ENCODE data around the gene PRIMPOL.

The PRIMPOL gene

GRCh38 chr4:184715526-184715925 is 66.0 kb downstream of the PRIMPOL start:
- H3K36me3 ChIP-seq (ENCODE audit: control insufficient read depth, insufficient read depth, low read length): peaks cover 74% of the 10 kb centered on the region
- no peaks in the 10 kb centered on the region for H3K4me1 ChIP-seq (ENCODE audit: control insufficient read depth, insufficient read depth, low read length, poor library complexity, severe bottlenecking)
- H3K9me3 ChIP-seq (ENCODE audit: control insufficient read depth, low read length): no peaks in the 10 kb centered on the region
- 82% methylated on average over 2 of the region's 4 CpGs; no CpG with 5 or more reads in 1 of the 2 experiments for WGBS, 2 experiments (ENCODE audit: insufficient coverage in 2 of 2)
- H3K4me3 ChIP-seq (ENCODE audit: extremely low read depth, insufficient read depth, low read length, poor library complexity, severe bottlenecking): no peak overlapping the region
- H3K27ac ChIP-seq (ENCODE audit: low read depth, low read length, severe bottlenecking): no peak overlapping the region

- Histone ChIP-seq H3K9me3 (ENCODE audit: control insufficient read depth, low read length) (no peaks in the 10 kb centered on the region), H3K36me3 (ENCODE audit: control insufficient read depth, insufficient read depth, low read length) (peaks cover 67% of the 10 kb centered on the region), H3K4me1 (ENCODE audit: control insufficient read depth, insufficient read depth, low read length, poor library complexity, severe bottlenecking) (no peaks in the 10 kb centered on the region), H3K27ac (ENCODE audit: low read depth, low read length, severe bottlenecking) (no peak overlapping the region), H3K4me3 (ENCODE audit: extremely low read depth, insufficient read depth, low read length, poor library complexity, severe bottlenecking) (no peak overlapping the region)
- 89 to 91% methylated on average over 1 to 2 of the region's 3 CpGs for WGBS, 2 experiments (ENCODE audit: insufficient coverage in 2 of 2)
These were observed 69.9 kb downstream of the PRIMPOL start for GRCh38 chr4:184719407-184719806.

- Histone ChIP-seq H3K9me3 (ENCODE audit: control insufficient read depth, low read length) (no peaks in the 10 kb centered on the region), H3K36me3 (ENCODE audit: control insufficient read depth, insufficient read depth, low read length) (peaks cover 63% of the 10 kb centered on the region), H3K4me1 (ENCODE audit: control insufficient read depth, insufficient read depth, low read length, poor library complexity, severe bottlenecking) (no peaks in the 10 kb centered on the region), H3K4me3 (ENCODE audit: extremely low read depth, insufficient read depth, low read length, poor library complexity, severe bottlenecking) (no peak overlapping the region), H3K27ac (ENCODE audit: low read depth, low read length, severe bottlenecking) (no peak overlapping the region)
These were observed 71.7 kb downstream of the PRIMPOL start for GRCh38 chr4:184721254-184721653.

GRCh38 chr4:184722798-184723197 is 73.3 kb downstream of the PRIMPOL start:
- Histone ChIP-seq H3K9me3 (ENCODE audit: control insufficient read depth, low read length) (no peaks in the 10 kb centered on the region), H3K4me3 (ENCODE audit: extremely low read depth, insufficient read depth, low read length, poor library complexity, severe bottlenecking) (no peak overlapping the region), H3K4me1 (ENCODE audit: control insufficient read depth, insufficient read depth, low read length, poor library complexity, severe bottlenecking) (no peaks in the 10 kb centered on the region), H3K27ac (ENCODE audit: low read depth, low read length, severe bottlenecking) (no peak overlapping the region), H3K36me3 (ENCODE audit: control insufficient read depth, insufficient read depth, low read length) (peaks cover 61% of the 10 kb centered on the region)
- 100% methylated on average over 1 of the region's 1 CpG; no CpG with 5 or more reads in 1 of the 2 experiments for WGBS, 2 experiments (ENCODE audit: insufficient coverage in 2 of 2)

DNA sequence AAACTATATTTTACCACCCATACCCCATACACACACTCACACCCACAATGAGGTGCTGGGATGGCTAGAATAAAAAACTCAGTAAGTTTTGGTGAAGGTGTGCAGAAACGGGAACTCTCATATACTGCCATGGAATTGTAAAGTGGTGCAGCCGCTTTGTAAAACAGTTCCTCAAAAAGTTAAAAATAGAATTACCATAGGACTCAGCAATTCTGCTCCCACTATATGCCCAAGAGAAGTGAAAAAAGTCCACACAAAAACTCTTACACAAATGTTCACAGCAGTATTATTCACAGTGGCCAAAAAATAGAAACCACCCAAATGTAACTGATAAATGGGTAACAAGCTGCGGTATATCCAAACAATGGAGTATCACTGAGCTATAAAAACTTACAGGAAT is 77.9 kb downstream of the PRIMPOL start:
- Histone ChIP-seq H3K4me1 (ENCODE audit: control insufficient read depth, insufficient read depth, low read length, poor library complexity, severe bottlenecking) (peaks cover 3% of the 10 kb centered on the region), H3K4me3 (ENCODE audit: extremely low read depth, insufficient read depth, low read length, poor library complexity, severe bottlenecking) (no peak overlapping the region), H3K36me3 (ENCODE audit: control insufficient read depth, insufficient read depth, low read length) (peaks cover 54% of the 10 kb centered on the region), H3K9me3 (ENCODE audit: control insufficient read depth, low read length) (no peaks in the 10 kb centered on the region), H3K27ac (ENCODE audit: low read depth, low read length, severe bottlenecking) (no peak overlapping the region)
- WGBS, 2 experiments (ENCODE audit: insufficient coverage in 2 of 2): 100% methylated on average over 1 of the region's 3 CpGs

DNA sequence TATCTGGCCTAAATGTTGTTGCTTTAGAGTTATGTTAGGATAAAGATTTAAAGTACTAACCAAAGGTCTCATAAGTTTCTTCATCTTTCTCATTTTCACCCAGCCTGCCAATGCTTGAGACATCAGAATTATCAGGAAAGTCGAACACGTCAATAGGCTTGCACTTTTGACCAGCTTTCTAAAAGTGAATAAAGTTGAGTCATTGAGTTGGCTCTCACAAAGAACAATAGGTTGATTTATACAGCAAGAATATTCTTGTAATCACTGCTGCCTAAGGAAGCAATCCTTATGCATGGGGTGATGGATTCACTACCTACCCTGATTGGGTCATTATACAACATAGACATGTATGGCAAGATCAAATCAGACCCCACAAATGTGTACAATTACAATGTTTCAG is 79.3 kb downstream of the PRIMPOL start:
- Histone ChIP-seq H3K4me1 (ENCODE audit: control insufficient read depth, insufficient read depth, low read length, poor library complexity, severe bottlenecking) (peaks cover 6% of the 10 kb centered on the region), H3K27ac (ENCODE audit: low read depth, low read length, severe bottlenecking) (no peak overlapping the region), H3K4me3 (ENCODE audit: extremely low read depth, insufficient read depth, low read length, poor library complexity, severe bottlenecking) (no peak overlapping the region), H3K9me3 (ENCODE audit: control insufficient read depth, low read length) (no peaks in the 10 kb centered on the region), H3K36me3 (ENCODE audit: control insufficient read depth, insufficient read depth, low read length) (peaks cover 47% of the 10 kb centered on the region)
- WGBS, 2 experiments (ENCODE audit: insufficient coverage in 2 of 2): 100% methylated on average over 1 to 2 of the region's 2 CpGs

DNA sequence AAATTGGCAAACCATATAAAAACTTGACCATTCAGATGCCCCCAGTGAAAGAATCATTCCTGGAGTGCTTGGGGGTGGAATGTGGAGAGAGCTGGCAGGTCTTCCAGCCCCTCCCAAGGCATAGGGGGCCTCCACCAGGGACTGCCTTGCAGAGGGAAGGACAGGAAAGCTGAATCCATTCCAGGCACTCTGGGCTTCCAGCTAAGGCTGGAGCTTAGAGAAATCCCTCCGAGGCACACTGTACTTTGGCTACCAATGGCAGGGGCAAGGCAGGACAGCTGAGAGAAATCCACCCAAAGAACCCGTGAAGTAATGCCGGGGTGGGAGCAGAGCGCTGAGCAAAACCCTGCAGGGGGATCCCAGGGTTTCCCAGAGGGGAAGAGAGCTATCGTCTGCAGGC is 80.4 kb downstream of the PRIMPOL start:
- no peak overlapping the region for H3K4me3 ChIP-seq (ENCODE audit: extremely low read depth, insufficient read depth, low read length, poor library complexity, severe bottlenecking)
- peaks cover 42% of the 10 kb centered on the region for H3K36me3 ChIP-seq (ENCODE audit: control insufficient read depth, insufficient read depth, low read length)
- H3K27ac ChIP-seq (ENCODE audit: low read depth, low read length, severe bottlenecking): no peak overlapping the region
- 82 to 92% methylated on average over 4 of the region's 5 CpGs for WGBS, 2 experiments (ENCODE audit: insufficient coverage in 2 of 2)
- peaks cover 6% of the 10 kb centered on the region for H3K4me1 ChIP-seq (ENCODE audit: control insufficient read depth, insufficient read depth, low read length, poor library complexity, severe bottlenecking)
- H3K9me3 ChIP-seq (ENCODE audit: control insufficient read depth, low read length): no peaks in the 10 kb centered on the region

DNA sequence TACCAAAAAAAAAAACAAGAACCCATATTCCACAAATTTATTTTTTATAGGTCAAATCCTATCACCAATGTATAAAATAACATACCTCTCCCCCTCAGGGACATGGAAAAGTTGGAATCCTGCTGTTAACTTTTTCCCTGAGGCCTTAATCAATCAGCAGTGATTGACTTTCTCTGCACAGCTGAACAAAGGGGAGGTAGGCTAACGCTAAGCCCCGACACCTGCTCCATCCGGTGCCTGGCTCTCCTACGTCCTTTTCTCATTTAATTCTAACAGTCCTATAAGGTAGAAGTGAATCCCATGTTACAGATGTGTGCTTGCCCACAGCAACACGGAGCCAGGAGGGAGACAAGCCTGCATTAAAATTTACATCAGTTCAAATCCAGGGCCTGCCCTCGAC is 81.5 kb downstream of the PRIMPOL start:
- 62 to 63% methylated on average over 3 of the region's 6 CpGs for WGBS, 2 experiments (ENCODE audit: insufficient coverage in 2 of 2)
- H3K9me3 ChIP-seq (ENCODE audit: control insufficient read depth, low read length): no peaks in the 10 kb centered on the region
- H3K4me1 ChIP-seq (ENCODE audit: control insufficient read depth, insufficient read depth, low read length, poor library complexity, severe bottlenecking): peaks cover 6% of the 10 kb centered on the region
- no peak overlapping the region for H3K27ac ChIP-seq (ENCODE audit: low read depth, low read length, severe bottlenecking)
- peaks cover 35% of the 10 kb centered on the region for H3K36me3 ChIP-seq (ENCODE audit: control insufficient read depth, insufficient read depth, low read length)
- H3K4me3 ChIP-seq (ENCODE audit: extremely low read depth, insufficient read depth, low read length, poor library complexity, severe bottlenecking): no peak overlapping the region

DNA sequence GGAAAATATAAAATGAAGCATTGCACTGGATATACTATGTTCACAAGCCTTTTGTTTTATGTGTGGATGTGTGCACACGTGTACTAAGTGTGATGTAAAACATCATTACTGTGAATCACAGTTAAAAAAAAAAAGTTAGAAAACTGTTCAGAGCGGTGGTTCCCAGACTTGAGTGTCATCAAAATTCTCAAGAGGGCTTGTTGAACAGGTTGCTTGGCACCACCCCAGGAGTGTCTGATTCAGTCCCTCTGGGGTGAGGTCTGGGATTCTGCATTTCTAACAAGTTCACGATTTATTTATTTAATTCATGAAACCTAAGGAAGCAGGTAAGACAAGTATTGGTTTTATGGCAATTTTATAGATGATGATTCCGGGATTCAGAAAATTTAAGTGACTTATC is 82.6 kb downstream of the PRIMPOL start:
- H3K9me3 ChIP-seq (ENCODE audit: control insufficient read depth, low read length): no peaks in the 10 kb centered on the region
- no peak overlapping the region for H3K27ac ChIP-seq (ENCODE audit: low read depth, low read length, severe bottlenecking)
- H3K4me1 ChIP-seq (ENCODE audit: control insufficient read depth, insufficient read depth, low read length, poor library complexity, severe bottlenecking): peaks cover 6% of the 10 kb centered on the region
- WGBS, 2 experiments (ENCODE audit: insufficient coverage in 2 of 2): 100% methylated on average over 1 of the region's 4 CpGs; no CpG with 5 or more reads in 1 of the 2 experiments
- H3K4me3 ChIP-seq (ENCODE audit: extremely low read depth, insufficient read depth, low read length, poor library complexity, severe bottlenecking): peak overlapping the region; percentile 93
- peaks cover 30% of the 10 kb centered on the region for H3K36me3 ChIP-seq (ENCODE audit: control insufficient read depth, insufficient read depth, low read length)

DNA sequence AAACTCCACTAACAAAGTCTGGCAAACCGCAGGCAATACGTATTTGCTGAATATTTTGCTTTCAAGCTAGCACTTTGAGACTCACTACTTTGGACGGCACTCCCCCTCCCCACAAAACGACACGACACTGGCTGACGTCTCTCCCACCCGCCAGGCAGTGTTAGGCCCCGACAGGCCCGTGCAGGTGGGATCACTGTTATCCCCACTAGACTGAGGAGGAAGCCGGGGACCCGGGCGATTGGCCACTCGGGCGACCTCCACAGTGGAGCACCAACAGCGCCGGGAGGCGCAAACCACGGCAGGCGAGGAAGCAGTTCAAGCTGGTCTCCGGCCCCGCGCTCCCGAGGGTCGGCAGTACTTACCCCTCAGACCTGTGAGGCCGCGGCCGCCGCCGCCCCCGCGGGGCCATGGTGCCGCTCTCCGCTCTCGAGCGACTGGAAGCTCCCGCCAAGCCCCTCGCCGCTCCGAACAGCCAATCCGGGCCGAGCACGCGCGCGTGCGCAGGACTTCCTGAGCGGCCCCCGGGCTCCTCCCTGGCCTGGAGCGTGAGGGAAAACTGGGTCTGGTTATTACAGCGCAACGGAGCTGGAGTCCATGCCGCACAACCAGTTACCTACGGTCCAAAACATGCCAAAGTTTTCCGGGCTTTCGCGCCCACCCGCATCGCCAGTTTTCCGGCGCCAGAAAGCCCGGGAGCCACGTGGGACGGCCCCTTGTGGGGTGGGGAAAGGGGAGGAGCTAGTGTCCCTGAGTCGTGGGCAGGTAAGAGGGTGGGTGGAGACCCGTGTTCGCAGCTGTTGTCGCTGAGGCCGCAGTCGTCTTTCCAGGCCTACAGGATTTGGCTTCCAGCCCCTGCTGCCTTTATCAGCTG is 84.4 kb downstream of the PRIMPOL start, which contains the start of gene CENPU:
Gene CENPU (minus strand): TSS at position 443 of the 871 bp plus-strand sequence. CDS start 34 bp downstream, at position 409.
- Histone ChIP-seq H3K4me3 (ENCODE audit: extremely low read depth, insufficient read depth, low read length, poor library complexity, severe bottlenecking) (peak within 1 kb of the TSS; percentile 93), H3K4me1 (ENCODE audit: control insufficient read depth, insufficient read depth, low read length, poor library complexity, severe bottlenecking) (peaks cover 6% of the 10 kb centered on the region), H3K27ac (ENCODE audit: low read depth, low read length, severe bottlenecking) (peak within 1 kb of the TSS; percentile 46), H3K36me3 (ENCODE audit: control insufficient read depth, insufficient read depth, low read length) (peaks cover 14% of the 10 kb centered on the region), H3K9me3 (ENCODE audit: control insufficient read depth, low read length) (no peaks in the 10 kb centered on the region)
- 0% methylated on average over 51 of the region's 69 CpGs for WGBS, 2 experiments (ENCODE audit: insufficient coverage in 2 of 2)

- H3K27ac ChIP-seq (ENCODE audit: low read depth, low read length, severe bottlenecking): no peak overlapping the region
- peaks cover 6% of the 10 kb centered on the region for H3K36me3 ChIP-seq (ENCODE audit: control insufficient read depth, insufficient read depth, low read length)
- 56% methylated on average over 1 of the region's 6 CpGs; no CpG with 5 or more reads in 1 of the 2 experiments for WGBS, 2 experiments (ENCODE audit: insufficient coverage in 2 of 2)
These were observed 85.2 kb downstream of the PRIMPOL start for GRCh38 chr4:184734758-184735157.

More at GRCh38 chr4:184734758-184735157, 85.2 kb downstream of the PRIMPOL start:
- H3K9me3 ChIP-seq (ENCODE audit: control insufficient read depth, low read length): no peaks in the 10 kb centered on the region
- H3K4me3 ChIP-seq (ENCODE audit: extremely low read depth, insufficient read depth, low read length, poor library complexity, severe bottlenecking): peak overlapping the region; percentile 93
- H3K4me1 ChIP-seq (ENCODE audit: control insufficient read depth, insufficient read depth, low read length, poor library complexity, severe bottlenecking): peaks cover 6% of the 10 kb centered on the region
